ENCODE data around the gene TFDP2.

DNA sequence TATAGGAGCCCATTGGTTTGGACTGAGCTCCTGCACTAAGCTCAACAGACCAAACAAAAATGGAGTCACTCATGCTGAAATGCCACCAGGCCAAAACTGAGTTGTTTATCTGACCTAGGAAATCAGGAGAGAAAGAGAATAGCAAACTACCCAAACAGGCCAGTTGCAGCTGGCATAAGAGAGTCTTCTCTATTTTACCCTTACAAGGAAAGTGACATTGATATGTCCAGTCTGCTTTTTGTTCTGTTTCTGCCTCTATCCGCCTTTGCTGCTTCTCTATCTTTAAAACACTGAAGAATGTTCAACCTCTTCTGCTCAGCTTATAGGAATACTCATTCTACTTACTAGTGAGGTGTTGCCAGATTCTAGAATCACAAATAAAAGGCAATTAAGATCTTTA is 177.8 kb downstream of the TFDP2 start:
- no peak for TF ChIP-seq POLR2A (IDR thresholded peaks at IDR 0.05; ENCODE audit: low read depth, low read length)
- no peak for TF ChIP-seq POLR2AphosphoS5 (IDR thresholded peaks at IDR 0.05; ENCODE audit: low read depth, low read length)
- TF ChIP-seq TAF1 (IDR thresholded peaks at IDR 0.05; ENCODE audit: low read depth, low read length) = no peak
- no peak for TF ChIP-seq PAX5 (IDR thresholded peaks at IDR 0.05; ENCODE audit: insufficient read depth, low read length, severe bottlenecking)
- TF ChIP-seq SPI1 (IDR thresholded peaks at IDR 0.05; ENCODE audit: low read depth, low read length) = no peak

Data from GM12891 (cell line).